KBM-7 (cell line): Measurements from ENCODE around the gene TCFL5.
A peak's percentile ranks its signal among the peaks of the same experiment; 100 is the strongest.

Source experiments
- DNase-seq: peaks from one replicate; pipeline ENCODE4 v3.0.0-alpha.2; 2015
- in situ Hi-C: fragments of 300-500 bp; cut with MboI; formaldehyde crosslinking; loops from 2 replicates; pipeline ENCODE4 v1.14.3; 2020; ENCODE audit warnings: low sequenced_read_pairs, low pct_unique_long_range_greater_than_20kb, mixed read lengths

TCFL5 gene

GRCh38 chr20:62840244-62841197 lies 21.1 kb downstream of the TCFL5 start:
- in situ Hi-C loops = no loop called here
- no peak for DNase-seq

GRCh38 chr20:62839816-62840215 lies 21.8 kb downstream of the TCFL5 start:
- in situ Hi-C loops = no loop called here
- DNase-seq = no peak

- in situ Hi-C loops = no loop called here
- DNase-seq = no peak
Measured at GRCh38 chr20:62839261-62839660, 22.4 kb downstream of the TCFL5 start.

- DNase-seq = no peak
- in situ Hi-C loops = no loop called here
Measured at GRCh38 chr20:62838128-62838891, 23.3 kb downstream of the TCFL5 start.

GRCh38 chr20:62837790-62838127 lies 23.9 kb downstream of the TCFL5 start:
- in situ Hi-C loops = no loop called here
- DNase-seq = no peak

- DNase-seq = no peak
Measured at GRCh38 chr20:62836967-62837490, 24.6 kb downstream of the TCFL5 start.

GRCh38 chr20:62835931-62836861 lies 25.4 kb downstream of the TCFL5 start:
- in situ Hi-C loops = no loop called here
- DNase-seq = no peak

More at GRCh38 chr20:62836967-62837490, 24.6 kb downstream of the TCFL5 start:
- in situ Hi-C loops = no loop called here

- no peak for DNase-seq
- in situ Hi-C loops = no loop called here
Measured at GRCh38 chr20:62834967-62835730, 26.5 kb downstream of the TCFL5 start.

- DNase-seq = no peak
- in situ Hi-C loops = no loop called here
Measured at GRCh38 chr20:62832951-62833391, 28.7 kb downstream of the TCFL5 start.

GRCh38 chr20:62832212-62832922 lies 29.3 kb downstream of the TCFL5 start:
- peak; percentile 96 for DNase-seq
- in situ Hi-C loops = no loop called here

- in situ Hi-C loops = no loop called here
Measured at GRCh38 chr20:62831854-62832211, 29.8 kb downstream of the TCFL5 start.

GRCh38 chr20:62831361-62831788 lies 30.2 kb downstream of the TCFL5 start:
- in situ Hi-C loops = no loop called here
- no peak for DNase-seq

More at GRCh38 chr20:62831854-62832211, 29.8 kb downstream of the TCFL5 start:
- no peak for DNase-seq

- DNase-seq = no peak
Measured at GRCh38 chr20:62830821-62831220, 30.8 kb downstream of the TCFL5 start.

GRCh38 chr20:62830251-62830650 lies 31.4 kb downstream of the TCFL5 start:
- in situ Hi-C loops = no loop called here
- no peak for DNase-seq

More at GRCh38 chr20:62830821-62831220, 30.8 kb downstream of the TCFL5 start:
- in situ Hi-C loops = no loop called here

- DNase-seq = no peak
- in situ Hi-C loops = no loop called here
Measured at GRCh38 chr20:62829231-62830230, 32.1 kb downstream of the TCFL5 start.

GRCh38 chr20:62828511-62829230 lies 33.0 kb downstream of the TCFL5 start:
- in situ Hi-C loops = no loop called here
- no peak for DNase-seq
